Posterior vena cava (tissue), 2 donors: ENCODE data around the gene SCGB1D1. TPM values are rescaled to one million over a fixed set of nuclear protein-coding genes. Genes with fewer than 3 reads are reported as not detected.
A peak's percentile ranks its signal among the peaks of the same experiment; 100 is the strongest.
"Not testable (repeated sequence)": the region's sequence is repeated elsewhere in the genome, so short reads cannot be mapped to it uniquely, and the experiment has no call there.

ENCODE experiments used
- DNase-seq: peaks from one replicate; pipeline ENCODE4 v3.0.0-alpha.2; 2020; ENCODE audit warnings: low spot score
- intact Hi-C, 2 donors: fragments of 100-400 bp; cut with DNase I; formaldehyde crosslinking; loops; one replicate each; pipeline versions ENCODE4 v1.14.1 to v1.14.2; 2022 to 2023
- total RNA-seq, 2 donors: library from RNA; stranded (reverse); fragmentation: NEBNext Ultra II Directional; extraction: Animal tissue kit (Norgen Biotek cat#: 25700); gene quantifications; one replicate each; pipeline ENCODE4 v1.2.1, GENCODE V29; 2021
- donor health status: DM: yes; HTN: yes; CAD: no.
- donor health status: DM: yes; HTN: yes; CAD: no.

Gene SCGB1D1
- total RNA-seq, 2 donors from 2014 or later, result not detected

DNA sequence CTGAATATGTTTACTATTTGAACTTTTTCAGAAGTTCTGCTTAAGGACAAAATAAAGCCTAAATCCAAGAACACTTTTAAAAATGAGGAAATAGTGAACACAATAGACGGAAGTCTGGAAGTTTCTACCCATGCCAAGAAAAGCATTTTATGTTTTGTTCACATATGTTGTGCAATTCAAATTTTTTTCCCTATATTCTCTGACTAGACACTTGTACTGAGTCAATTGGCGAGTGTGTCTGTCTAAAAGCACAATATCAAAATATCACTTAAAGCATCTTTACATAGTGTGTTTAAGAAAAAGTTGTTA is 37.0 kb upstream of the SCGB1D1 start:
- no peak for DNase-seq
- intact Hi-C loops, result no loop called here

DNA sequence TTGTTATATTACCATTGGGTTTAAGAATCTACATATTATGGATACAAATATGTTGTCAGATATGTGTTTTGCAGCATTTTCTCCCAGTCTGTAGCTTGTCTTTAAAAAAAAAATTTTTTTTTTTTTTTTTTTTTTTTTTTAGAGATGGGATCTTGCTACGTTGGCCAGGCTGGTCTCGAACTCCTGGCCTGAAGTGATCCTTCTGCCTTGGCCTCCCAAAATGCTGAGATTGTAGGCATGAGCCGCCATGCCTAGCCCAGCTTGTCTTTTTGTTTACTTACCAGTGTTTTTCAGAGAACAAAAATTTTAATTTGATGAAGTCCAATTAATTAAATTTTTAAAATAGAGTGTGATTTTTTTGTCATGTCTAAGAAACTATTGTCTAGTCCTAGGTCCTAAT is 36.4 kb upstream of the SCGB1D1 start:
- no peak for DNase-seq
- intact Hi-C loops, result no loop called here

- no peak for DNase-seq
- intact Hi-C loops, result no loop called here
These were observed 32.4 kb upstream of the SCGB1D1 start for GRCh38 chr11:62157603-62158002.

DNA sequence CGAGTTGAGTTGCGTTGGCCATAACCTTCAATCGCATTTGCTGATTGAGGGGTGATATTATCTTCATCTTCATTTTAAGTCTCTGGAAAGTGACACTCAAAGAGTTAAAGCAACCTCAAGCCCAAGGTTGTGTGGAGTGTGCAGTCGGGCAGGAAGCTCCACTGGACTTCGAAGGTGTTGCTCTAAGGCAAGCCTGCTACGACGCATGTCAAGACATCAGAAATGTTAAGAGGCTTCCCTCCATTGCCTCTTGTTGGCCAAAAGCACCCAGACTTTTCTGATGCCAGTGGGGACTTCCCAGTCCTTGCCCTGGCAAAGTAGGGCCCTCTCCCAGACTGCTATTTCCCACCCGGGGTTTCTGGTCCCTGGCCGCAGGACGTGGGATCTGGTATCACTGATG is 23.6 kb upstream of the SCGB1D1 start:
- no peak for DNase-seq
- intact Hi-C loops, result no loop called here

DNA sequence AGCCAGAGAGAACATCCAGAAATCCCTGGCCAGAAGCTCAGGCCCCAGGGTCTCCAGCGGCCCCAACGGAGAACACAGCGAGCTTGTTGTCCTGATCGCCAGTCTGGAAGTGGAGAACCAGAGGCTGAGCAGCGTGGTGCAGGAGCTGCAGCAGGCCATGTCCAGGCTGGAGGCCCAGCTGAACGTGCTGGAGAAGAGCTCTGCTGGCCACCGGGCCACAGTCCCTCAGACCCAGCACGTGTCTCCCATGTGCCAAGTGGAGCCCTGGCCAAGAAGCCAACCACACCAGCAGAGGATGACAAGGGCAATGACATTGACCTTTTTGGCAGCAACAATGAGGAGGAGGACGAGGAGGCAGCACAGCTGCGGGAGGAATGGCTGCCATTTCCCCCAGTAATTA is 20.6 kb upstream of the SCGB1D1 start:
- DNase-seq, result no peak
- intact Hi-C loops, result no loop called here

DNA sequence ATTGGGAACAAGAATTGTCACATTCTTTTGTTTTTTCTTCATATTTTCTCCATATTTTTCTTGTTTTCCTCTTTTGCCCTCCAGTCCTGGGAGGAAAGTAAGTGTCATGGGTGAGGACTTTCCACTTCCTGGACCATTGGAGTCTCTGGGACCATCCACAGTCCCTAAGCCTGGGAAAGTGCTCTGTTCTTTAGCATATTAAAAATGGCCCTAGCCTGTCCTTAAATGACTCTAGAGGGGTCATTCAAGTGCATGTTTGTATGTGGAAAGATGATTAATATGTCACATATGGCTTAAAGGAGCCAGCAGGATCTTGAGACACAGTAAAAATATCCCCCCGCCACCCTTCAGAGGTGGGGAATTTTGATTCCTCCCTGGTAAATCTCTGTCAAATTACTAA is 20.1 kb upstream of the SCGB1D1 start:
- intact Hi-C loops, result loop anchor here in 1 of 2 donors (10.0 kb wide), 1 partner anchor 145 kb away; no protein-coding TSS in a partner anchor
- no peak for DNase-seq

GRCh38 chr11:62171261-62171723 is 18.7 kb upstream of the SCGB1D1 start:
- peak; percentile 85 for DNase-seq
- intact Hi-C loops, result loop anchor here in 1 of 2 donors (10.0 kb wide), 1 partner anchor 144 kb away; no protein-coding TSS in a partner anchor

GRCh38 chr11:62172294-62172693 is 17.7 kb upstream of the SCGB1D1 start:
- DNase-seq, result no peak
- intact Hi-C loops, result loop anchor here in 1 of 2 donors (10.0 kb wide), 1 partner anchor 143 kb away; no protein-coding TSS in a partner anchor

GRCh38 chr11:62176766-62177165 is 13.2 kb upstream of the SCGB1D1 start:
- DNase-seq, result no peak
- intact Hi-C loops, result loop anchor here in 1 of 2 donors (10.0 kb wide), 1 partner anchor 138 kb away; no protein-coding TSS in a partner anchor

DNA sequence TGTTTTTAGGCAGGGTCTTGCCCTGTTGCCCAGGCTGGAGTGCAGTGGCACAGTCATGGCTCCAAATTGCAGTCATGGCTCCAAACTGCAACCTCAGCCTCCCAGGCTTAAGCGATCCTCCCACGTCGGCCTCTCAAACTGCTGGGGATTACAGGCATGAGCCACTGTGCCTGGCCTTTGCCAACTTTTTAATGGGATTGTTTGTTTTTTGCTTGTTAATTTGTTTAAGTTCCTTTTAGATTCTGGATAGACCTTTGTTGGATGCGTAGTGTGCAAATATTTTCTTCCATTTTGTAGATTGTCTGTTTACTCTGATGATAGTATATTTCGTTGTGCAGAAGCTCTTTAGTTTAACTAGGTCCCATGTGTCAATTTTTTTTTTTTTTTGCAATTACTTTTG is 10.0 kb upstream of the SCGB1D1 start:
- no peak for DNase-seq
- intact Hi-C loops, result loop anchor here in 1 of 2 donors (10.0 kb wide), 1 partner anchor 135 kb away; no protein-coding TSS in a partner anchor

- no peak for DNase-seq
- intact Hi-C loops, result no loop called here
These were observed 8.9 kb upstream of the SCGB1D1 start for GRCh38 chr11:62181097-62181496.

DNA sequence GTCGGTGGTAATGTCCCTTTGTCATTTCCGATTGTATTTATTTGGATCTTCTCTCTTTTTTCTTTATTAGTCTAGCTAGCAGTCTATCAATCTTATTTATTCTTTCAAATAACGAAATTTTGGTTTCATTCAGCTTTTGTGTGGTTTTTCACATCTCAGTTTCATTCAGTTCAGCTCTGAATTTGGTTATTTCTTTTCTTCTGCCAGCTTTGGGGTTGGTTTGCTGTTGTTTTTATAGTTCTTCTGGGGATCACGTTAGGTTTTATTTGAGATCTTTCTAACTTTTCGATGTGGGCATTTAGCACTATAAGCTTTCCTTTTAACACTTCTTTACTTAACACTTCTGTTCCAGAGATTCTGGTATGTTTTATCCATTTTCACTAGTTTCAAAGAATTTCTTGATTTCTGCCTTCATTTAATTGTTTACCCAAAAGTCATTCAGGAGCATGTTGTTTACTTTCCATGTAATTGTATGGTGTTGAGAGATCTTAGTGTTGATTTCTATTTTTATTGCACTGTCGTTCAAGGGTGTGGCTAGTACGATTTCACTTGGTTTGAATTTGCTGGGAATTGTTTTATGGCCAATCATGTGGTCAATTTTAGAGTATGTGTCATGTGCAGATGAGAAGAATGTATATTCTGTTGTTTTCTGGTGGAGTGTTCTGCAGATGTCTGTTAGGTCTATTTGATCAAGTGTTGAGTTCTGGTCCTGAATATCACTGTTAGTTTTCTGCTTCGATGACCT is 7.7 kb upstream of the SCGB1D1 start:
- intact Hi-C loops, result no loop called here
- DNase-seq, result no peak

- intact Hi-C loops, result no loop called here
- DNase-seq, result no peak
These were observed 3.8 kb upstream of the SCGB1D1 start for GRCh38 chr11:62186195-62186594.

- no peak for DNase-seq
- intact Hi-C loops, result no loop called here
These were observed 3.9 kb downstream of the SCGB1D1 start for GRCh38 chr11:62193952-62194351.

GRCh38 chr11:62195010-62195409 is 5.0 kb downstream of the SCGB1D1 start:
- DNase-seq, intact Hi-C loops: not testable (repeated sequence)

- no peak for DNase-seq
- intact Hi-C loops, result no loop called here
These were observed 5.9 kb downstream of the SCGB1D1 start for GRCh38 chr11:62195945-62196344.

- intact Hi-C loops, result not testable (repeated sequence)
These were observed 7.4 kb downstream of the SCGB1D1 start for GRCh38 chr11:62197400-62197799.

DNA sequence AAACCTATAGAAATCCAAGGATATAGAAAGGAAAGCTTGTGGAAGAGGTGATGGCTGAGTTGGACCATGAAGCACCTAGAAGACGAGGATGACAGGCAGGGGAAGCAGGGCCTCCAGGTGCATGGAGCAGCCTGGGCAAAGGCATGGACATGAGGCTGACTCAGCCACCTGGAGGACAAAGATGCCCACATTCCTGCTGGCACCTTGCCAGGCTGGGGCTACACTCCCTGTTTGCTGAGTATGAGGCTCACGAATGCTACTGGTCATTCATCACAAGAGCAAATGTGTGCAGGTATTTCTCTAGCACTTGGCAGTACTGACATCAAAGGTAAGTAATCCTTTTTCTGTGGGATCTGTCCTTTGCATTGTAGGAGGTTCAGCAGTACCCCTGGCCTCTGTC is 11.4 kb downstream of the SCGB1D1 start:
- intact Hi-C loops, result no loop called here
- no peak for DNase-seq

More at GRCh38 chr11:62197400-62197799, 7.4 kb downstream of the SCGB1D1 start:
- not testable (repeated sequence) for DNase-seq

DNA sequence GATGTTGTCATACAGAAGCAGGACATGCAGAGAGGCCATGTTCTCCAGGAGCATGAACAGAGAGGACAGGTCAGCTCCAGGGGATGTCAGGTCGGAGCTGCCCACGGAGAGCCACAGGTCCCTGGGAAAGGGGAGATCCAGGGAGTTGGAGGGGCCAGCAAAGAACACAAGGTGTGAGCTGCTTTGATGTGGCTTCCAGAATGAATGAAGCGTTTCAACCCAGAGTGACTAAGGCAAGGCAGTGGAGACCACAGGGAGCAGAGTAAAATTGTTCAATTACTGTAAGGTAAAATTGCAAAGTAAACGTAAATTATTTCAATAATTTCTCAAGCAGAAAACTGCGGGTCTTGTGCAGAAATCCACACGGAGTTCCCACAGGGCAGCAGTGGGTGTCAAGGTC is 12.9 kb downstream of the SCGB1D1 start:
- intact Hi-C loops, result no loop called here
- DNase-seq, result no peak

GRCh38 chr11:62204430-62204829 is 14.4 kb downstream of the SCGB1D1 start:
- no peak for DNase-seq
- intact Hi-C loops, result no loop called here

DNA sequence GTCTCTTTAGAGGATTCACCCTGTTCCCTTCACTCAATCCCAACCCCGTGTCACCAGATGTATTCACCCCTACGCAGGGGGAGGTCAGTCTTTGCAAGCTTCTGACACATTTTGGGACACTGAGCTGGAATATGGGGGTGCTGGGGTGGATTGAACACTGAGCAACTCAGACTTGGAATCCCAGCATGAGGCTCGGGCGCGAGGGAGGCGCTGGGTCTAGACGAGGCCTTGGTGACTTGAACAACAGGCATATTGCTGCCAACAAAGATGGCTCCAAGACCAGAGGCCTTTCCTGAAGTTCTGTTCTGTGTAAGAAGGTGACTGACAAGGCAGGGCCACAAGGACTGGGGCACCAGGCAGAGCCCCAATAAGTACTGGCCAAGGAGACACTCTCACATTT is 15.4 kb downstream of the SCGB1D1 start:
- intact Hi-C loops, result no loop called here
- no peak for DNase-seq
